Smooth muscle cell (in vitro differentiated cells): ENCODE results near the gene MINDY1. TPM values are rescaled to one million over a fixed set of nuclear protein-coding genes. Genes with fewer than 3 reads are reported as not detected.
A peak's percentile ranks its signal among the peaks of the same experiment; 100 is the strongest.

Experiments
- DNase-seq: peaks from one replicate; lab custom pipeline; 2025; ENCODE audit not compliant: unreplicated experiment; lab: John Stamatoyannopoulos, UW
- H2AFZ ChIP-seq: fragments of 200-600 bp; sonication (generic); 2 replicates; pipeline ENCODE4 v1.6.0; 2016; ENCODE audit warnings: antibody characterized with exemption, low read depth, mild to moderate bottlenecking
- H3F3A ChIP-seq: fragments of 200-600 bp; sonication (generic); 2 replicates; pipeline ENCODE4 v1.6.0; 2017; ENCODE audit warnings: antibody characterized with exemption, low read depth
- H3K27ac ChIP-seq: fragments of 200-600 bp; sonication (generic); 2 replicates; pipeline ENCODE4 v1.5.1; 2016; ENCODE audit warnings: low read depth, mild to moderate bottlenecking
- H3K27me3 ChIP-seq: fragments of 200-600 bp; sonication (generic); 2 replicates; pipeline ENCODE4 v1.6.1; 2016; ENCODE audit warnings: low read depth, mild to moderate bottlenecking
- H3K36me3 ChIP-seq: fragments of 200-600 bp; sonication (generic); 2 replicates; pipeline ENCODE4 v1.5.1; 2016; ENCODE audit warnings: low read depth
- H3K4me1 ChIP-seq: fragments of 200-600 bp; sonication (generic); 2 replicates; pipeline ENCODE4 v1.5.1; 2016; ENCODE audit warnings: low read depth
- H3K4me2 ChIP-seq: fragments of 200-600 bp; sonication (generic); 2 replicates; pipeline ENCODE4 v1.6.0; 2016; ENCODE audit warnings: mild to moderate bottlenecking
- H3K4me3 ChIP-seq: fragments of 200-600 bp; sonication (generic); 2 replicates; pipeline ENCODE4 v1.5.1; 2016; ENCODE audit warnings: mild to moderate bottlenecking
- H3K79me2 ChIP-seq: fragments of 200-600 bp; sonication (generic); 2 replicates; pipeline ENCODE4 v1.6.0; 2016; ENCODE audit warnings: low read depth, mild to moderate bottlenecking
- H3K9ac ChIP-seq: fragments of 200-600 bp; sonication (generic); 2 replicates; pipeline ENCODE4 v1.6.0; 2016; ENCODE audit warnings: low read depth
- H3K9me3 ChIP-seq: fragments of 200-600 bp; sonication (generic); replicated peaks from 2 replicates; pipeline ENCODE4 v1.5.1; 2016; ENCODE audit warnings: low read depth
- H4K20me1 ChIP-seq: fragments of 200-600 bp; sonication (generic); 2 replicates; pipeline ENCODE4 v1.6.0; 2016; ENCODE audit warnings: low read depth
- WGBS: methylation state at CpG from one replicate; pipeline ENCODE4 v1.1.7; 2016; ENCODE audit warnings: low lambda C conversion rate; 5-methylcytosine and 5-hydroxymethylcytosine counted together
- polyA plus RNA-seq: library from polyadenylated mRNA; unstranded; fragments of >200 nt; fragmentation: Nextera tagmentation; extraction: Ambion mirVana; gene quantifications from 2 replicates; pipeline ENCODE4 v1.2.1, GENCODE V29; 2016
- total RNA-seq: library from RNA; depleted of rRNA; stranded (reverse); fragments of >200 nt; gene quantifications from 2 replicates; pipeline ENCODE4 v1.2.3, GENCODE V29; 2014
- TF ChIP-seq, protein P1 (sequence below): fragments of 200-600 bp; sonication (generic); IDR thresholded peaks from 2 replicates; pipeline ENCODE4 v1.5.1; 2017; ENCODE audit warnings: borderline replicate concordance, mild to moderate bottlenecking, antibody characterized with exemption; ENCODE audit not compliant: insufficient read depth, poor library complexity, severe bottlenecking

MINDY1 gene
- total and polyA plus RNA-seq, 2 experiments from 2014 or later, result 2.4 to 3.2 TPM

DNA sequence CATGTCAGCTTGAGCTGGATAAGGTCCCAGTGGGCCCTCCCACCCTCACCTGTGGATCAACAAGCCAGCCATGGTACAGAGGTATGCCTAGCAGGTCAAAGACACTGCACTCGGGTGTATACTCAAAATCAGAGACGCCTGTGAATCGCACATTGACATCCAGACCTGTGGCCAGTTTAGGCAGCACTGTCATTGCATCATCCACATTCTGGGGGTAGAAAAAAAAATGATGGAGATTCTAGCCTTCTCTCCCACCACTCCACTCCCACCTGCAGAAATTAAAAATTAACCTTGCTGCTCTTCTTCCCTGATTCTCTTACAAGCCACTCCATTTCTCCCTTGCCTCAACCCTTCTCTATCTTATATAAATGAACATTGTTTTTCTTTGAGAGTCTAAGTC is 6.3 kb downstream of the MINDY1 start:
- 94% methylated on average over 3 of the region's 3 CpGs for WGBS
- H3K9me3 ChIP-seq, result no peaks in the 10 kb centered on the region
- H3K36me3 ChIP-seq, result no peaks in the 10 kb centered on the region
- H3K27me3 ChIP-seq, result no peaks in the 10 kb centered on the region
- peaks cover 5% of the 10 kb centered on the region for H3K4me1 ChIP-seq
- TF ChIP-seq, protein P1, sequence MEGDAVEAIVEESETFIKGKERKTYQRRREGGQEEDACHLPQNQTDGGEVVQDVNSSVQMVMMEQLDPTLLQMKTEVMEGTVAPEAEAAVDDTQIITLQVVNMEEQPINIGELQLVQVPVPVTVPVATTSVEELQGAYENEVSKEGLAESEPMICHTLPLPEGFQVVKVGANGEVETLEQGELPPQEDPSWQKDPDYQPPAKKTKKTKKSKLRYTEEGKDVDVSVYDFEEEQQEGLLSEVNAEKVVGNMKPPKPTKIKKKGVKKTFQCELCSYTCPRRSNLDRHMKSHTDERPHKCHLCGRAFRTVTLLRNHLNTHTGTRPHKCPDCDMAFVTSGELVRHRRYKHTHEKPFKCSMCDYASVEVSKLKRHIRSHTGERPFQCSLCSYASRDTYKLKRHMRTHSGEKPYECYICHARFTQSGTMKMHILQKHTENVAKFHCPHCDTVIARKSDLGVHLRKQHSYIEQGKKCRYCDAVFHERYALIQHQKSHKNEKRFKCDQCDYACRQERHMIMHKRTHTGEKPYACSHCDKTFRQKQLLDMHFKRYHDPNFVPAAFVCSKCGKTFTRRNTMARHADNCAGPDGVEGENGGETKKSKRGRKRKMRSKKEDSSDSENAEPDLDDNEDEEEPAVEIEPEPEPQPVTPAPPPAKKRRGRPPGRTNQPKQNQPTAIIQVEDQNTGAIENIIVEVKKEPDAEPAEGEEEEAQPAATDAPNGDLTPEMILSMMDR, result no peak
- no peaks in the 10 kb centered on the region for H4K20me1 ChIP-seq
- H3K27ac ChIP-seq, result no peak overlapping the region
- DNase-seq, result no peak
- no peak overlapping the region for H3K4me2 ChIP-seq
- peaks cover 11% of the 10 kb centered on the region for H3F3A ChIP-seq
- H3K4me3 ChIP-seq, result no peak overlapping the region
- H3K79me2 ChIP-seq, result no peaks in the 10 kb centered on the region
- H3K9ac ChIP-seq, result no peak overlapping the region
- no peak overlapping the region for H2AFZ ChIP-seq

DNA sequence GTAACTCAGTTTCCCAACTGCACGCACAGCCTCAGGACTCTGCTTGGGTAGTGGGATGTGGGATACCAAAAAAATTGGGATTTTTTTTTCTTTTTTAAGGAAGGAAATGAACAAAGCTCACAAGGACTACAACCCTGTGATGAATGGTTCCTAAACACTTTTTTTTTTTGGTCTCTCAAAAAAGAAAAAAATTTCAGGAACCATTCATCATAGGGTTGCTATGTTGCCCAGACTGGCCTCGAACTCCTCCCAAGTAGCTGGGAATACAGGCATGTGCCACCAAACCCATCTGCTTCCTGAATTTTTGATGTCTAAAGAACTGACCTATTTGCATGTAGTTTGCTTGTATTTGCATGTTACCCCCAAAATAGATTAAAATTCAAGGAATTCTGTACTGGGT is 6.8 kb downstream of the MINDY1 start:
- WGBS, result 98% methylated on average over 2 of the region's 2 CpGs
- Histone ChIP-seq H3K79me2 (no peaks in the 10 kb centered on the region), H3F3A (peaks cover 11% of the 10 kb centered on the region), H3K4me1 (peaks cover 3% of the 10 kb centered on the region), H3K9ac (no peak overlapping the region), H3K27ac (peak overlapping the region; percentile 70), H3K4me2 (peak overlapping the region; percentile 77), H3K36me3 (no peaks in the 10 kb centered on the region), H4K20me1 (no peaks in the 10 kb centered on the region), H3K4me3 (no peak overlapping the region), H3K9me3 (no peaks in the 10 kb centered on the region), H2AFZ (no peak overlapping the region), H3K27me3 (no peaks in the 10 kb centered on the region)
- no peak for DNase-seq
- TF ChIP-seq, protein P1, result no peak

DNA sequence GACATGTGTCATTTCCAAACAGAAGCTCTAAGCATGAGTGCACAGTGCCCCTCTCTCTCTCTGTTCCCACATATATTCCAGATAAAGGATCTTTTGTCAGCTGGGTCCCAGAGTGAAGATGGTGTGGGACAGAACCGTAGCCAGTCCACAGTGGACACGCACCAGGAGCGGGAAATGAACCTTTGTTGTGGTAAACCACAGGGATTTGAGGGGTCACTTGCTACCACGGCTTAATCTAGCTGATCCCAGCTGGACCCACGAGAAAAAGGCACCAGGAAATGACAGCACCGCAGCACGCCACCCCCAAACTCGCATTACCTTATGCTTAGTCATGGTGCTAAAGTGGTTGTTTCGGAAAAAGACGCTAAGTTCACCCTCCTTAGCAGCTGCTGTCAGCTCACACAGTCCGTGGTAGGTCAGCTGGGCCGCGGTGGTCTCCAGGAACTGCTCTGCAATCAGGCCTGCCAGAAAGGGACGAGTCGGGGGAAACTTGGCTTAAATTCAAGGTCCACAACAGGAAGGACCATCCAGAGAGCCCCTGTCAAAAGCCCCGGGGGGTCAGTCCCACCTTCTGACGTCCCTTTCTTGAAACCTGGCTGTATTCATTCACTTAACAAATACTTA is 7.5 kb downstream of the MINDY1 start:
- TF ChIP-seq, protein P1, result no peak
- Histone ChIP-seq H3K79me2 (no peaks in the 10 kb centered on the region), H4K20me1 (no peaks in the 10 kb centered on the region), H3K9ac (peak overlapping the region; percentile 29), H3K4me3 (no peak overlapping the region), H3K4me1 (peaks cover 3% of the 10 kb centered on the region), H2AFZ (no peak overlapping the region), H3K4me2 (peak overlapping the region; percentile 77), H3K9me3 (no peaks in the 10 kb centered on the region), H3K27ac (peak overlapping the region; percentile 70), H3K27me3 (no peaks in the 10 kb centered on the region), H3F3A (peaks cover 11% of the 10 kb centered on the region), H3K36me3 (no peaks in the 10 kb centered on the region)
- DNase-seq, result no peak
- 36% methylated on average over 17 of the region's 17 CpGs for WGBS

DNA sequence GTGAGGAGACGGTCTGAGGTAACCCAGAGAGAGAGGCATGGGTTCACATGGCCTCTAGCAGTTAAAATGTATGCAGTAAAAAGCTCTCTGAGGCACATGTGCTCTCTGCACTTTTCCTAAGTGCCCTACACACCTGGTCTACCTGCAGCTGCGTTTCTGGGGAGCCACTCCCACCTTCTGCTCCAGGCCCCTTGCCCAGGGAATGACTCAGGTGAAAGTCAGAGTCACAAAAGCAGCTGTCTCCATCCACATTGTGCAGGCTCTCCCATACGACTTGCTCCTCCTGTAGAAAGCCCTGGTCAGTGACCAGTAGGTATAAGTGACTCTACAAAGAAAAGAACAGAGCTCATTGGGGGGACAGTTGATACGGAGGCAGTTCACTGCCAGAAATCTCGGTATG is 8.8 kb downstream of the MINDY1 start:
- 69% methylated on average over 5 of the region's 5 CpGs for WGBS
- Histone ChIP-seq H3K4me3 (no peak overlapping the region), H3K4me2 (no peak overlapping the region), H3K4me1 (peaks cover 3% of the 10 kb centered on the region), H3K27me3 (no peaks in the 10 kb centered on the region), H3K9me3 (no peaks in the 10 kb centered on the region), H3K79me2 (no peaks in the 10 kb centered on the region), H3K9ac (no peak overlapping the region), H3K27ac (no peak overlapping the region), H3F3A (peaks cover 11% of the 10 kb centered on the region), H3K36me3 (no peaks in the 10 kb centered on the region), H2AFZ (no peak overlapping the region), H4K20me1 (no peaks in the 10 kb centered on the region)
- no peak for DNase-seq
- TF ChIP-seq, protein P1, result no peak
